Stimulated activated CD8-positive, alpha-beta memory T cell treated with anti-CD3 and anti-CD28 coated beads, Interleukin-2, amount 100 ng/mL, for 48 hours (primary cell): Measurements from ENCODE around the gene ARHGAP26.

Source experiments
- DNase-seq, 2 donors: peaks; one replicate each; pipeline ENCODE4 v3.0.0-alpha.2; 2020; ENCODE audit warnings: low read depth in 2 of 2

The ARHGAP26 gene

GRCh38 chr5:142810743-142811290 is 40.6 kb downstream of the ARHGAP26 start:
- DNase-seq: no peak

GRCh38 chr5:142811866-142812557 is 41.8 kb downstream of the ARHGAP26 start:
- DNase-seq: no peak

GRCh38 chr5:142813220-142813619 is 43.0 kb downstream of the ARHGAP26 start:
- DNase-seq: no peak

GRCh38 chr5:142814122-142814521 is 43.9 kb downstream of the ARHGAP26 start:
- no peak for DNase-seq

- DNase-seq: no peak
Measured at GRCh38 chr5:142815469-142815868, 45.3 kb downstream of the ARHGAP26 start.

- no peak for DNase-seq
Measured at GRCh38 chr5:142816531-142817430, 46.6 kb downstream of the ARHGAP26 start.

- DNase-seq: no peak
Measured at GRCh38 chr5:142817949-142818431, 47.8 kb downstream of the ARHGAP26 start.

- DNase-seq: no peak
Measured at GRCh38 chr5:142819292-142819691, 49.1 kb downstream of the ARHGAP26 start.

GRCh38 chr5:142819825-142820224 is 49.6 kb downstream of the ARHGAP26 start:
- DNase-seq: no peak

- DNase-seq: no peak
Measured at GRCh38 chr5:142820447-142820846, 50.3 kb downstream of the ARHGAP26 start.

GRCh38 chr5:142821034-142821732 is 51.0 kb downstream of the ARHGAP26 start:
- no peak for DNase-seq

- DNase-seq: no peak
Measured at GRCh38 chr5:142821733-142822487, 51.7 kb downstream of the ARHGAP26 start.

GRCh38 chr5:142823126-142823525 is 52.9 kb downstream of the ARHGAP26 start:
- no peak for DNase-seq

- DNase-seq: no peak
Measured at GRCh38 chr5:142823806-142824205, 53.6 kb downstream of the ARHGAP26 start.

GRCh38 chr5:142824391-142824790 is 54.2 kb downstream of the ARHGAP26 start:
- no peak for DNase-seq

GRCh38 chr5:142825378-142826089 is 55.4 kb downstream of the ARHGAP26 start:
- DNase-seq: no peak

- DNase-seq: no peak
Measured at GRCh38 chr5:142826093-142826492, 55.9 kb downstream of the ARHGAP26 start.

GRCh38 chr5:142826741-142827492 is 56.7 kb downstream of the ARHGAP26 start:
- peak in 1 of 2 donors; percentile 21 for DNase-seq

- DNase-seq: no peak
Measured at GRCh38 chr5:142827934-142828576, 57.9 kb downstream of the ARHGAP26 start.
